GM12878 (cell line): Measurements from ENCODE around the gene MUC20.

Source experiments
- BRCA1 ChIP-seq: IDR thresholded peaks from 2 replicates; pipeline ENCODE4 v1.6.1; 2011; ENCODE audit warnings: low read depth, low read length, improper control_type of control experiment
- CBFB ChIP-seq: IDR thresholded peaks from 2 replicates; pipeline ENCODE4 v1.6.1; 2016; ENCODE audit warnings: antibody characterized with exemption, low read depth
- CTCF ChIP-seq, 3 experiments: IDR thresholded peaks in 2 of 3; conservative IDR thresholded peaks in 1 of 3; 2 replicates each; pipeline ENCODE4 v1.5.1; 2011; ENCODE audit warnings: low read depth in 3 of 3, low read length in 3 of 3, mild to moderate bottlenecking in 3 of 3, control low read depth in 2 of 3, moderate library complexity in 2 of 3, inconsistent platforms in 1 of 3, mixed read lengths in 1 of 3; ENCODE audit not compliant: control insufficient read depth in 2 of 3, insufficient read depth in 1 of 3; ENCODE audit errors: extremely low read depth in 1 of 3
- NFYB ChIP-seq: IDR thresholded peaks from 2 replicates; pipeline ENCODE4 v1.6.1; 2011; ENCODE audit warnings: low read depth, mild to moderate bottlenecking, low read length, improper control_type of control experiment, moderate library complexity; ENCODE audit not compliant: insufficient read depth
- NR2C1 ChIP-seq: fragments of 450-650 bp; IDR thresholded peaks from 2 replicates; pipeline ENCODE4 v1.6.1; 2017; ENCODE audit warnings: antibody characterized with exemption, mild to moderate bottlenecking, moderate library complexity
- POLR2AphosphoS5 ChIP-seq: IDR thresholded peaks from 2 replicates; pipeline ENCODE4 v1.6.1; 2011; ENCODE audit warnings: mild to moderate bottlenecking, low read length, inconsistent platforms
- RAD51 ChIP-seq: fragments of 450-650 bp; IDR thresholded peaks from 2 replicates; pipeline ENCODE4 v1.6.1; 2016; ENCODE audit warnings: moderate library complexity, mild to moderate bottlenecking, inconsistent platforms
- REST ChIP-seq: IDR thresholded peaks from 2 replicates; pipeline ENCODE4 v1.6.1; 2012; ENCODE audit warnings: mild to moderate bottlenecking, low read depth, low read length
- STAT1 ChIP-seq: fragments of 450-650 bp; conservative IDR thresholded peaks from 2 replicates; pipeline ENCODE4 v1.6.1; 2014; ENCODE audit warnings: antibody characterized with exemption, mild to moderate bottlenecking
- ZSCAN29 ChIP-seq: fragments of 450-650 bp; IDR thresholded peaks from 2 replicates; pipeline ENCODE4 v1.6.1; 2017; ENCODE audit warnings: mild to moderate bottlenecking, moderate library complexity

GRCh38 chr3:195773956-195774537, 53.3 kb downstream of the MUC20 start:
- TF ChIP-seq CBFB, result no peak
- no peak for TF ChIP-seq CTCF (IDR thresholded peaks at IDR 0.05 in 2 of 3, conservative IDR thresholded peaks at IDR 0.05 in 1 of 3; ENCODE audit: control insufficient read depth in 2 of 3, extremely low read depth in 1 of 3, insufficient read depth in 1 of 3, low read depth in 3 of 3, low read length in 3 of 3)
- no peak for TF ChIP-seq POLR2AphosphoS5
- no peak for TF ChIP-seq BRCA1
- no peak for TF ChIP-seq REST
- no peak for TF ChIP-seq STAT1
- TF ChIP-seq RAD51, result no peak
- TF ChIP-seq NFYB, result no peak
- no peak for TF ChIP-seq NR2C1
- TF ChIP-seq ZSCAN29, result no peak
